HCT116 (cell line): ENCODE measurements around the gene OLAH. TPM values are rescaled to one million over a fixed set of nuclear protein-coding genes. Genes with fewer than 3 reads are reported as not detected.
A peak's percentile ranks its signal among the peaks of the same experiment; 100 is the strongest.

Experiments used
- ATAC-seq: fragments of 200-7000 bp; cut with Tn5 transposase; 2 replicates; pipeline ENCODE4 v1.9.1; 2020; ENCODE audit warnings: mild to moderate bottlenecking, moderate library complexity
- Bru-seq: library from RNA; stranded (reverse); fragments of 400-500 nt; gene quantifications from one replicate; lab custom pipeline; 2021; lab: Mats Ljungman, UMichigan
- BruChase-seq, 2 experiments: library from RNA; stranded (reverse); fragments of 400-500 nt; gene quantifications; one replicate each; lab custom pipeline; 2021; lab: Mats Ljungman, UMichigan
- BruUV-seq: library from RNA; stranded (reverse); fragments of 400-500 nt; replicated peaks from 2 replicates; lab custom pipeline; 2021; lab: Mats Ljungman, UMichigan
- CTCF ChIA-PET: fragments of 300-600 bp; sonication (Branson Sonifier 250); formaldehyde crosslinking; loops from one replicate; lab custom pipeline; 2021; ENCODE audit warnings: antibody characterized with exemption; lab: Charles Lee
- POLR2A ChIA-PET: fragments of 300-600, 350-600 bp; sonication (Branson Sonifier 250); formaldehyde crosslinking; loops from one replicate; lab custom pipeline; 2021; ENCODE audit warnings: antibody characterized with exemption; lab: Charles Lee
- RAD21 ChIA-PET, 2 experiments: fragments of 300-600 bp; sonication (Branson Sonifier 250); formaldehyde crosslinking; loops; one replicate each; lab custom pipeline; 2023; ENCODE audit warnings: low total read pairs in 2 of 2; ENCODE audit not compliant: uncharacterized antibody in 2 of 2, unreplicated experiment in 2 of 2, low non-redundant PET in 1 of 2; lab: Charles Lee
- DNase-seq: peaks from one replicate; pipeline ENCODE4 v3.0.0-alpha.2; 2010; ENCODE audit warnings: low read depth, low spot score
- H2AFZ ChIP-seq: fragments of 200-600 bp; shearing (Covaris generic), sonication (generic); 2 replicates; pipeline ENCODE4 v1.6.1; 2017; ENCODE audit warnings: low read depth, mixed run types, mixed read lengths, antibody characterized with exemption, low read length; ENCODE audit not compliant: poor library complexity, severe bottlenecking
- H3K27ac ChIP-seq: 2 replicates; pipeline ENCODE4 v1.5.1; 2012; ENCODE audit warnings: low read depth, low read length
- H3K27me3 ChIP-seq: fragments of 200-600 bp; sonication (generic); 2 replicates; pipeline ENCODE4 v1.6.1; 2016; ENCODE audit warnings: mixed run types, low read length, mixed read lengths; ENCODE audit not compliant: insufficient read depth
- H3K36me3 ChIP-seq, 2 experiments: fragments of 200-500 bp in 1 of 2; fragments of 200-600 bp in 1 of 2; sonication (Bioruptor generic) in 1 of 2; sonication (generic) in 1 of 2; 2 replicates each; pipeline versions ENCODE4 v1.5.1 to v1.6.1; 2014 to 2016; ENCODE audit warnings: low read length in 2 of 2, inconsistent platforms in 1 of 2, mixed read lengths in 1 of 2, mixed run types in 1 of 2; ENCODE audit not compliant: insufficient read depth in 2 of 2, control insufficient read depth in 1 of 2
- H3K4me1 ChIP-seq, 2 experiments: fragments of 200-600 bp in 1 of 2; sonication (generic) in 1 of 2; 2 replicates each; pipeline versions ENCODE4 v1.5.1 to v1.6.1; 2012 to 2017; ENCODE audit warnings: low read length in 2 of 2, inconsistent platforms in 1 of 2, mild to moderate bottlenecking in 1 of 2, mixed read lengths in 1 of 2, mixed run types in 1 of 2, moderate library complexity in 1 of 2; ENCODE audit not compliant: insufficient read depth in 2 of 2, control insufficient read depth in 1 of 2
- H3K4me2 ChIP-seq: fragments of 200-600 bp; sonication (generic); 2 replicates; pipeline ENCODE4 v1.6.1; 2017; ENCODE audit warnings: mixed run types, low read length, mixed read lengths
- H3K4me3 ChIP-seq, 2 experiments: fragments of 200-600 bp in 1 of 2; sonication (generic) in 1 of 2; replicated peaks in 1 of 2; 2 replicates each; pipeline ENCODE4 v1.5.1; 2011 to 2016; ENCODE audit warnings: low read length in 2 of 2, control low read depth in 1 of 2, low read depth in 1 of 2, mild to moderate bottlenecking in 1 of 2, mixed read lengths in 1 of 2, mixed run types in 1 of 2
- H3K79me2 ChIP-seq: fragments of 200-600 bp; sonication (generic); 2 replicates; pipeline ENCODE4 v1.6.1; 2017; ENCODE audit warnings: mild to moderate bottlenecking, mixed run types, low read length, moderate library complexity, mixed read lengths; ENCODE audit not compliant: insufficient read depth
- H3K9ac ChIP-seq: fragments of 200-600 bp; sonication (generic); 2 replicates; pipeline ENCODE4 v1.6.1; 2016; ENCODE audit warnings: low read length, mixed read lengths
- H3K9me2 ChIP-seq: fragments of 200-600 bp; sonication (generic), shearing (Covaris generic); 2 replicates; pipeline ENCODE4 v1.6.1; 2017; ENCODE audit warnings: mixed run types, mild to moderate bottlenecking, moderate library complexity; ENCODE audit not compliant: insufficient read depth
- H3K9me3 ChIP-seq, 2 experiments: fragments of 200-500 bp in 1 of 2; fragments of 200-600 bp in 1 of 2; sonication (Bioruptor generic) in 1 of 2; sonication (generic) in 1 of 2; 2 replicates each; pipeline ENCODE4 v1.6.1; 2014 to 2017; ENCODE audit warnings: low read length in 2 of 2, mixed read lengths in 2 of 2, inconsistent platforms in 1 of 2, low read depth in 1 of 2, mild to moderate bottlenecking in 1 of 2, mixed run types in 1 of 2, moderate library complexity in 1 of 2; ENCODE audit not compliant: control insufficient read depth in 1 of 2, insufficient read depth in 1 of 2
- H4K20me1 ChIP-seq: fragments of 200-600 bp; sonication (generic), shearing (Covaris generic); 2 replicates; pipeline ENCODE4 v1.6.1; 2017; ENCODE audit warnings: mixed run types, mild to moderate bottlenecking, moderate library complexity; ENCODE audit not compliant: insufficient read depth
- CEBPB ChIP-seq: IDR thresholded peaks from 2 replicates; pipeline ENCODE4 v1.6.1; 2012; ENCODE audit warnings: low read depth
- EZH2phosphoT487 ChIP-seq: fragments of 200-600 bp; IDR thresholded peaks from 2 replicates; pipeline ENCODE4 v1.6.1; 2018; ENCODE audit warnings: antibody characterized with exemption, borderline replicate concordance
- FOSL1 ChIP-seq: IDR thresholded peaks from 2 replicates; pipeline ENCODE4 v1.6.1; 2012; ENCODE audit warnings: low read depth
- JUND ChIP-seq: IDR thresholded peaks from 2 replicates; pipeline ENCODE4 v1.6.1; 2012
- RAD21 ChIP-seq: IDR thresholded peaks from 2 replicates; pipeline ENCODE4 v1.6.1; 2012; ENCODE audit warnings: low read depth, mild to moderate bottlenecking
- SIN3A ChIP-seq: IDR thresholded peaks from 2 replicates; pipeline ENCODE4 v1.6.1; 2012; ENCODE audit warnings: low read depth
- SRF ChIP-seq: IDR thresholded peaks from 2 replicates; pipeline ENCODE4 v1.6.1; 2012; ENCODE audit warnings: low read depth
- TCF7L2 ChIP-seq: IDR thresholded peaks from 2 replicates; pipeline ENCODE4 v1.7.0; 2011; ENCODE audit warnings: borderline replicate concordance, inconsistent platforms; ENCODE audit not compliant: insufficient read depth, insufficient read length; ENCODE audit errors: extremely low read depth
- YY1 ChIP-seq: IDR thresholded peaks from 2 replicates; pipeline ENCODE4 v1.6.1; 2011; ENCODE audit warnings: low read length, low read depth, moderate library complexity, mild to moderate bottlenecking; ENCODE audit not compliant: insufficient replicate concordance; ENCODE audit errors: extremely low read depth
- ZNF274 ChIP-seq: fragments of 200-500 bp; sonication (Bioruptor generic); IDR thresholded peaks from 2 replicates; pipeline ENCODE4 v1.6.1; 2014; ENCODE audit warnings: mild to moderate bottlenecking, low read depth, low read length, inconsistent platforms
- intact Hi-C: fragments of 100-400 bp; cut with micrococcal nuclease; formaldehyde crosslinking; loops from 2 replicates; pipeline ENCODE4 v1.10.0; 2022
- long read RNA-seq: library from polyadenylated mRNA; unstranded; transcript quantifications from one replicate; pipeline ENCODE4 v2.0.0, GENCODE V29; 2021; ENCODE audit not compliant: unreplicated experiment
- polyA plus RNA-seq: library from polyadenylated mRNA; unstranded; fragments of >200 nt; gene quantifications from 2 replicates; pipeline ENCODE4 v1.2.1, GENCODE V29; 2012; ENCODE audit warnings: missing spikeins
- total RNA-seq: library from RNA; stranded (reverse); gene quantifications from one replicate; pipeline ENCODE4 v1.2.1, GENCODE V29; 2021; ENCODE audit not compliant: unreplicated experiment
- TF ChIP-seq, protein P1 (sequence below): IDR thresholded peaks from 2 replicates; pipeline ENCODE4 v1.6.1; 2012
- TF ChIP-seq, protein P2 (sequence below): IDR thresholded peaks from 2 replicates; pipeline ENCODE4 v1.6.1; 2011; ENCODE audit warnings: mild to moderate bottlenecking, low read length, moderate library complexity; ENCODE audit not compliant: insufficient replicate concordance; ENCODE audit errors: extremely low read depth
- TF ChIP-seq, protein P3 (sequence below), 3 experiments: fragments of 200-600 bp in 1 of 3; sonication (generic) in 1 of 3; IDR thresholded peaks in 2 of 3; conservative IDR thresholded peaks in 1 of 3; 2 replicates each; pipeline ENCODE4 v1.5.1; 2012 to 2017; ENCODE audit warnings: low read depth in 2 of 3, low read length in 2 of 3, antibody characterized with exemption in 1 of 3, borderline replicate concordance in 1 of 3, control low read depth in 1 of 3, mild to moderate bottlenecking in 1 of 3, mixed read lengths in 1 of 3, mixed run types in 1 of 3, moderate library complexity in 1 of 3; ENCODE audit not compliant: insufficient read depth in 1 of 3

Gene OLAH
- total RNA-seq (not detected), Bru-seq, nascent RNA (percentile 30 among the genes with signal in this experiment), BruChase-seq, experiment 1, labeled RNA remaining after a 6-hour chase (percentile 29 among the genes with signal in this experiment), BruChase-seq, experiment 2, labeled RNA remaining after a 2-hour chase (percentile 24 among the genes with signal in this experiment)
- 0.35 and 0.43 TPM in 2 replicates for polyA plus RNA-seq
- long read RNA-seq = 0 reads

DNA sequence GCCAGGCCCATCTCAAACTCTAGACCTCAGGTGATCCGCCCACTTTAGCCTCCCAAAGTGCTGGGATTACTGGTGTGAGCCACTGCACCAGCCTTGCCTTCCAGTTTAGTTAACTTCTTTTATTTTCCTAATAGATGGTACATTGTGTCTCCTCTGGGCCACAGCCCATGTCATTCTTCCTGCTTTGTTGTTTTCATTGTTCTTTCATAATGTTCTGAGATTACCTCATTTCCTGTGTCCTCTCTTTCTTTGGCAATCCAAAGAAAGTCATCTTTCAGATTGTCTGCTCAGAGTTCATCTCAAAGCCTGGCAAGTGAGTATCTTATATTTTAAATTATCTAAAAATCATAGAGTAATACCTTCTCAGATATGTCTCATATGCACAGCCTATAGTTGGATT is at the start of gene OLAH:
Gene OLAH (plus strand): TSS at position 270 of the 400 bp plus-strand sequence. CDS start 3,346 bp downstream, outside the sequence.
- Histone ChIP-seq H3K9ac (no peak within 1 kb of the TSS), H3K4me2 (no peak within 1 kb of the TSS), H3K79me2 (no peaks in the 10 kb centered on the region), H4K20me1 (no peaks in the 10 kb centered on the region), H3K27ac (no peak within 1 kb of the TSS), H3K27me3 (no peaks in the 10 kb centered on the region), H3K9me2 (no peaks in the 10 kb centered on the region), H3K4me1 (no peaks in the 10 kb centered on the region), H2AFZ (no peak within 1 kb of the TSS), H3K4me3 (no peak within 1 kb of the TSS), H3K36me3 (no peaks in the 10 kb centered on the region), H3K9me3 (no peaks in the 10 kb centered on the region)
- intact Hi-C loops = no loop called here
- BruUV-seq = no TSS peak
- DNase-seq = no peak
- TF ChIP-seq CEBPB (no peak), ZNF274 (no peak)
- ChIA-PET POLR2A (no interaction called here), RAD21 (no interaction called here), CTCF (no interaction called here)
- ATAC-seq = no peak

DNA sequence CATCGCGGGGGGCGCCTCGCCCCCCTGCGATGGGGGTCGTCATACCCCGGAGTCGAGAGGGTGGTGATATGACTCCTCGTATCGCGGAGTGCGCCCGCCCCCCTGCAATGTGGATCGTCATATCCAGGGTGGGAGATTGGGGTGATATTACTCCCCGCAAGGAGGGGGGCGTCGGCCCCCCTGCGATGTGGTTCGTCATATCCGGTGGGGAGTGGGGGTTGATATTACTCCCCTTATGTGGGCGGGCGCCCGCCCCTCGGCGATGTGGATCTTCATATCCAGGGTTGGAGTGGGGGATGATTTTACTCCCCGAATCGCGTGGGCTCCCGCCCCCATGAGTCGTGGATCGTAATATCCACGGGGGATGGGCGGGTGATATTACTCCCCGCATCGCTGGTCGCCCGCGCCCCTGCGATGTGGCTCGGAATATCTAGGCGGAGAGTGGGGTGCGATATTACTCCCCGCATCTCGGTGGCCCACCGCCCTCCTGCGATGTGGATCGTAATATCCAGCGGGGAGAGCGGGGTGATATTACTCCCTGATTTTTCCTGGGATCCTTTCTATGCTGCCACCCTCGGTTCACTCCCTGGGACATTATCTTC is 47.7 kb upstream of the OLAH start:
- ChIA-PET RAD21 (no interaction called here), POLR2A (no interaction called here), CTCF (no interaction called here)
- H4K20me1 ChIP-seq = no peaks in the 10 kb centered on the region
- H3K27ac ChIP-seq = no peak overlapping the region
- H3K9me3 ChIP-seq = no peaks in the 10 kb centered on the region
- no peaks in the 10 kb centered on the region for H3K79me2 ChIP-seq
- H3K4me3 ChIP-seq = no peak overlapping the region
- ATAC-seq (no peak), DNase-seq (no peak)
- TF ChIP-seq SRF = no peak
- TF ChIP-seq, protein P1, sequence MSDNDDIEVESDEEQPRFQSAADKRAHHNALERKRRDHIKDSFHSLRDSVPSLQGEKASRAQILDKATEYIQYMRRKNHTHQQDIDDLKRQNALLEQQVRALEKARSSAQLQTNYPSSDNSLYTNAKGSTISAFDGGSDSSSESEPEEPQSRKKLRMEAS = no peak
- TF ChIP-seq TCF7L2 = no peak
- TF ChIP-seq JUND = no peak
- no peak for TF ChIP-seq EZH2phosphoT487
- TF ChIP-seq, protein P2, sequence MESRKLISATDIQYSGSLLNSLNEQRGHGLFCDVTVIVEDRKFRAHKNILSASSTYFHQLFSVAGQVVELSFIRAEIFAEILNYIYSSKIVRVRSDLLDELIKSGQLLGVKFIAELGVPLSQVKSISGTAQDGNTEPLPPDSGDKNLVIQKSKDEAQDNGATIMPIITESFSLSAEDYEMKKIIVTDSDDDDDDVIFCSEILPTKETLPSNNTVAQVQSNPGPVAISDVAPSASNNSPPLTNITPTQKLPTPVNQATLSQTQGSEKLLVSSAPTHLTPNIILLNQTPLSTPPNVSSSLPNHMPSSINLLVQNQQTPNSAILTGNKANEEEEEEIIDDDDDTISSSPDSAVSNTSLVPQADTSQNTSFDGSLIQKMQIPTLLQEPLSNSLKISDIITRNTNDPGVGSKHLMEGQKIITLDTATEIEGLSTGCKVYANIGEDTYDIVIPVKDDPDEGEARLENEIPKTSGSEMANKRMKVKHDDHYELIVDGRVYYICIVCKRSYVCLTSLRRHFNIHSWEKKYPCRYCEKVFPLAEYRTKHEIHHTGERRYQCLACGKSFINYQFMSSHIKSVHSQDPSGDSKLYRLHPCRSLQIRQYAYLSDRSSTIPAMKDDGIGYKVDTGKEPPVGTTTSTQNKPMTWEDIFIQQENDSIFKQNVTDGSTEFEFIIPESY = no peak
- TF ChIP-seq FOSL1 = no peak
- TF ChIP-seq, protein P3, sequence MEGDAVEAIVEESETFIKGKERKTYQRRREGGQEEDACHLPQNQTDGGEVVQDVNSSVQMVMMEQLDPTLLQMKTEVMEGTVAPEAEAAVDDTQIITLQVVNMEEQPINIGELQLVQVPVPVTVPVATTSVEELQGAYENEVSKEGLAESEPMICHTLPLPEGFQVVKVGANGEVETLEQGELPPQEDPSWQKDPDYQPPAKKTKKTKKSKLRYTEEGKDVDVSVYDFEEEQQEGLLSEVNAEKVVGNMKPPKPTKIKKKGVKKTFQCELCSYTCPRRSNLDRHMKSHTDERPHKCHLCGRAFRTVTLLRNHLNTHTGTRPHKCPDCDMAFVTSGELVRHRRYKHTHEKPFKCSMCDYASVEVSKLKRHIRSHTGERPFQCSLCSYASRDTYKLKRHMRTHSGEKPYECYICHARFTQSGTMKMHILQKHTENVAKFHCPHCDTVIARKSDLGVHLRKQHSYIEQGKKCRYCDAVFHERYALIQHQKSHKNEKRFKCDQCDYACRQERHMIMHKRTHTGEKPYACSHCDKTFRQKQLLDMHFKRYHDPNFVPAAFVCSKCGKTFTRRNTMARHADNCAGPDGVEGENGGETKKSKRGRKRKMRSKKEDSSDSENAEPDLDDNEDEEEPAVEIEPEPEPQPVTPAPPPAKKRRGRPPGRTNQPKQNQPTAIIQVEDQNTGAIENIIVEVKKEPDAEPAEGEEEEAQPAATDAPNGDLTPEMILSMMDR (IDR thresholded peaks at IDR 0.05 in 2 of 3, conservative IDR thresholded peaks at IDR 0.05 in 1 of 3; ENCODE audit: borderline replicate concordance in 1 of 3, insufficient read depth in 1 of 3, low read depth in 2 of 3, low read length in 2 of 3) = no peak
- TF ChIP-seq SIN3A = no peak
- TF ChIP-seq RAD21 = no peak
- no peak for TF ChIP-seq YY1
- no peaks in the 10 kb centered on the region for H3K9me2 ChIP-seq
- BruUV-seq = no TSS peak
- no peak overlapping the region for H3K4me2 ChIP-seq
- H3K4me1 ChIP-seq = peaks cover 0 to 3% of the 10 kb centered on the region in 2 experiments; a peak in 1 of 4 replicates
- H3K27me3 ChIP-seq = no peaks in the 10 kb centered on the region
- no peak overlapping the region for H3K9ac ChIP-seq
- H3K36me3 ChIP-seq = no peaks in the 10 kb centered on the region
- no peak overlapping the region for H2AFZ ChIP-seq
- intact Hi-C loops = no loop called here
